Measurements from ENCODE around the gene CADM4.

DNA sequence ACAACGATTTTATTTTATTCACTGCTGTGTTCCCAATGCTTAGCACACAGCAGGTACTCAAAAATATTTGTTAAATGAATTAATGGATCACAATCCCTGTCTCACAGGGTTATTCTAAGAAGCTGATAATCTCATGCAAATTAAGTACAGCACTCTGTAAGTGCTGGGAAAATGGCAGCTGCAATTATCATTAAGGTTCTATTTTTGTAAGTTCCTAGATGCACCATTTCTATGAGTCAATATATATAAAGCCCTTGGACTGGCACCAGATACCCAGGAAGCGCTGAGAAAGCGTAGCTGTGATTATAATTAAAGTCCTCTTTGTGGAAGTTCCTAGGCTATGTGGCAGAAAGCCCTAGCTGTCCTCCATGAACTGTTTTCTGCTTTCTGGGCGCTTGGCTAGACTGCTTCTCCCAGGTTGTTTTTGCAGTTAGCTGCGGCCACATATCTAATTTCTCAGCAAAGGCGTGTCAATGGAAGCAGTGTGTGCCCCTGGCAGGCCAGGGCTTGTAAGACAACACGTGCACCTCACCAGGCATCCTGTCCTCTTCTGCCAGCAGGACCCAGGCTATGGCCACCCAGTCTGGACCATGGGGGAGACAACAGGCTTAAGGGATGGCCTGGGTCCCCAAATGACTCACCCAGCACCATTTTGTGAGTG lies 33.0 kb downstream of the CADM4 start:
- TF ChIP-seq, protein P1, sequence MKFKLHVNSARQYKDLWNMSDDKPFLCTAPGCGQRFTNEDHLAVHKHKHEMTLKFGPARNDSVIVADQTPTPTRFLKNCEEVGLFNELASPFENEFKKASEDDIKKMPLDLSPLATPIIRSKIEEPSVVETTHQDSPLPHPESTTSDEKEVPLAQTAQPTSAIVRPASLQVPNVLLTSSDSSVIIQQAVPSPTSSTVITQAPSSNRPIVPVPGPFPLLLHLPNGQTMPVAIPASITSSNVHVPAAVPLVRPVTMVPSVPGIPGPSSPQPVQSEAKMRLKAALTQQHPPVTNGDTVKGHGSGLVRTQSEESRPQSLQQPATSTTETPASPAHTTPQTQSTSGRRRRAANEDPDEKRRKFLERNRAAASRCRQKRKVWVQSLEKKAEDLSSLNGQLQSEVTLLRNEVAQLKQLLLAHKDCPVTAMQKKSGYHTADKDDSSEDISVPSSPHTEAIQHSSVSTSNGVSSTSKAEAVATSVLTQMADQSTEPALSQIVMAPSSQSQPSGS (IDR thresholded peaks at IDR 0.05; ENCODE audit: low read length) = no peak
- TF ChIP-seq, protein P2, sequence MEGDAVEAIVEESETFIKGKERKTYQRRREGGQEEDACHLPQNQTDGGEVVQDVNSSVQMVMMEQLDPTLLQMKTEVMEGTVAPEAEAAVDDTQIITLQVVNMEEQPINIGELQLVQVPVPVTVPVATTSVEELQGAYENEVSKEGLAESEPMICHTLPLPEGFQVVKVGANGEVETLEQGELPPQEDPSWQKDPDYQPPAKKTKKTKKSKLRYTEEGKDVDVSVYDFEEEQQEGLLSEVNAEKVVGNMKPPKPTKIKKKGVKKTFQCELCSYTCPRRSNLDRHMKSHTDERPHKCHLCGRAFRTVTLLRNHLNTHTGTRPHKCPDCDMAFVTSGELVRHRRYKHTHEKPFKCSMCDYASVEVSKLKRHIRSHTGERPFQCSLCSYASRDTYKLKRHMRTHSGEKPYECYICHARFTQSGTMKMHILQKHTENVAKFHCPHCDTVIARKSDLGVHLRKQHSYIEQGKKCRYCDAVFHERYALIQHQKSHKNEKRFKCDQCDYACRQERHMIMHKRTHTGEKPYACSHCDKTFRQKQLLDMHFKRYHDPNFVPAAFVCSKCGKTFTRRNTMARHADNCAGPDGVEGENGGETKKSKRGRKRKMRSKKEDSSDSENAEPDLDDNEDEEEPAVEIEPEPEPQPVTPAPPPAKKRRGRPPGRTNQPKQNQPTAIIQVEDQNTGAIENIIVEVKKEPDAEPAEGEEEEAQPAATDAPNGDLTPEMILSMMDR (IDR thresholded peaks at IDR 0.05; ENCODE audit: control extremely low read depth in 1 of 3, insufficient read depth in 1 of 3, low read depth in 1 of 3, low read length in 3 of 3) = no peak
- TF ChIP-seq, protein P3, sequence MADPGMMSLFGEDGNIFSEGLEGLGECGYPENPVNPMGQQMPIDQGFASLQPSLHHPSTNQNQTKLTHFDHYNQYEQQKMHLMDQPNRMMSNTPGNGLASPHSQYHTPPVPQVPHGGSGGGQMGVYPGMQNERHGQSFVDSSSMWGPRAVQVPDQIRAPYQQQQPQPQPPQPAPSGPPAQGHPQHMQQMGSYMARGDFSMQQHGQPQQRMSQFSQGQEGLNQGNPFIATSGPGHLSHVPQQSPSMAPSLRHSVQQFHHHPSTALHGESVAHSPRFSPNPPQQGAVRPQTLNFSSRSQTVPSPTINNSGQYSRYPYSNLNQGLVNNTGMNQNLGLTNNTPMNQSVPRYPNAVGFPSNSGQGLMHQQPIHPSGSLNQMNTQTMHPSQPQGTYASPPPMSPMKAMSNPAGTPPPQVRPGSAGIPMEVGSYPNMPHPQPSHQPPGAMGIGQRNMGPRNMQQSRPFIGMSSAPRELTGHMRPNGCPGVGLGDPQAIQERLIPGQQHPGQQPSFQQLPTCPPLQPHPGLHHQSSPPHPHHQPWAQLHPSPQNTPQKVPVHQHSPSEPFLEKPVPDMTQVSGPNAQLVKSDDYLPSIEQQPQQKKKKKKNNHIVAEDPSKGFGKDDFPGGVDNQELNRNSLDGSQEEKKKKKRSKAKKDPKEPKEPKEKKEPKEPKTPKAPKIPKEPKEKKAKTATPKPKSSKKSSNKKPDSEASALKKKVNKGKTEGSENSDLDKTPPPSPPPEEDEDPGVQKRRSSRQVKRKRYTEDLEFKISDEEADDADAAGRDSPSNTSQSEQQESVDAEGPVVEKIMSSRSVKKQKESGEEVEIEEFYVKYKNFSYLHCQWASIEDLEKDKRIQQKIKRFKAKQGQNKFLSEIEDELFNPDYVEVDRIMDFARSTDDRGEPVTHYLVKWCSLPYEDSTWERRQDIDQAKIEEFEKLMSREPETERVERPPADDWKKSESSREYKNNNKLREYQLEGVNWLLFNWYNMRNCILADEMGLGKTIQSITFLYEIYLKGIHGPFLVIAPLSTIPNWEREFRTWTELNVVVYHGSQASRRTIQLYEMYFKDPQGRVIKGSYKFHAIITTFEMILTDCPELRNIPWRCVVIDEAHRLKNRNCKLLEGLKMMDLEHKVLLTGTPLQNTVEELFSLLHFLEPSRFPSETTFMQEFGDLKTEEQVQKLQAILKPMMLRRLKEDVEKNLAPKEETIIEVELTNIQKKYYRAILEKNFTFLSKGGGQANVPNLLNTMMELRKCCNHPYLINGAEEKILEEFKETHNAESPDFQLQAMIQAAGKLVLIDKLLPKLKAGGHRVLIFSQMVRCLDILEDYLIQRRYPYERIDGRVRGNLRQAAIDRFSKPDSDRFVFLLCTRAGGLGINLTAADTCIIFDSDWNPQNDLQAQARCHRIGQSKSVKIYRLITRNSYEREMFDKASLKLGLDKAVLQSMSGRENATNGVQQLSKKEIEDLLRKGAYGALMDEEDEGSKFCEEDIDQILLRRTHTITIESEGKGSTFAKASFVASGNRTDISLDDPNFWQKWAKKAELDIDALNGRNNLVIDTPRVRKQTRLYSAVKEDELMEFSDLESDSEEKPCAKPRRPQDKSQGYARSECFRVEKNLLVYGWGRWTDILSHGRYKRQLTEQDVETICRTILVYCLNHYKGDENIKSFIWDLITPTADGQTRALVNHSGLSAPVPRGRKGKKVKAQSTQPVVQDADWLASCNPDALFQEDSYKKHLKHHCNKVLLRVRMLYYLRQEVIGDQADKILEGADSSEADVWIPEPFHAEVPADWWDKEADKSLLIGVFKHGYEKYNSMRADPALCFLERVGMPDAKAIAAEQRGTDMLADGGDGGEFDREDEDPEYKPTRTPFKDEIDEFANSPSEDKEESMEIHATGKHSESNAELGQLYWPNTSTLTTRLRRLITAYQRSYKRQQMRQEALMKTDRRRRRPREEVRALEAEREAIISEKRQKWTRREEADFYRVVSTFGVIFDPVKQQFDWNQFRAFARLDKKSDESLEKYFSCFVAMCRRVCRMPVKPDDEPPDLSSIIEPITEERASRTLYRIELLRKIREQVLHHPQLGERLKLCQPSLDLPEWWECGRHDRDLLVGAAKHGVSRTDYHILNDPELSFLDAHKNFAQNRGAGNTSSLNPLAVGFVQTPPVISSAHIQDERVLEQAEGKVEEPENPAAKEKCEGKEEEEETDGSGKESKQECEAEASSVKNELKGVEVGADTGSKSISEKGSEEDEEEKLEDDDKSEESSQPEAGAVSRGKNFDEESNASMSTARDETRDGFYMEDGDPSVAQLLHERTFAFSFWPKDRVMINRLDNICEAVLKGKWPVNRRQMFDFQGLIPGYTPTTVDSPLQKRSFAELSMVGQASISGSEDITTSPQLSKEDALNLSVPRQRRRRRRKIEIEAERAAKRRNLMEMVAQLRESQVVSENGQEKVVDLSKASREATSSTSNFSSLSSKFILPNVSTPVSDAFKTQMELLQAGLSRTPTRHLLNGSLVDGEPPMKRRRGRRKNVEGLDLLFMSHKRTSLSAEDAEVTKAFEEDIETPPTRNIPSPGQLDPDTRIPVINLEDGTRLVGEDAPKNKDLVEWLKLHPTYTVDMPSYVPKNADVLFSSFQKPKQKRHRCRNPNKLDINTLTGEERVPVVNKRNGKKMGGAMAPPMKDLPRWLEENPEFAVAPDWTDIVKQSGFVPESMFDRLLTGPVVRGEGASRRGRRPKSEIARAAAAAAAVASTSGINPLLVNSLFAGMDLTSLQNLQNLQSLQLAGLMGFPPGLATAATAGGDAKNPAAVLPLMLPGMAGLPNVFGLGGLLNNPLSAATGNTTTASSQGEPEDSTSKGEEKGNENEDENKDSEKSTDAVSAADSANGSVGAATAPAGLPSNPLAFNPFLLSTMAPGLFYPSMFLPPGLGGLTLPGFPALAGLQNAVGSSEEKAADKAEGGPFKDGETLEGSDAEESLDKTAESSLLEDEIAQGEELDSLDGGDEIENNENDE (IDR thresholded peaks at IDR 0.05; ENCODE audit: insufficient replicate concordance, low read length) = no peak
- TF ChIP-seq, protein P4, sequence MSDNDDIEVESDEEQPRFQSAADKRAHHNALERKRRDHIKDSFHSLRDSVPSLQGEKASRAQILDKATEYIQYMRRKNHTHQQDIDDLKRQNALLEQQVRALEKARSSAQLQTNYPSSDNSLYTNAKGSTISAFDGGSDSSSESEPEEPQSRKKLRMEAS (IDR thresholded peaks at IDR 0.05) = no peak
- TF ChIP-seq EZH2 (IDR thresholded peaks at IDR 0.05; ENCODE audit: low read depth, low read length, severe bottlenecking) = no peak
